HEK293 (cell line): Measurements from ENCODE around the gene HADHB.

ENCODE experiments used
- CTCF ChIP-seq: fragments of 450-650 bp; formaldehyde crosslinking; IDR thresholded peaks from 2 replicates; pipeline ENCODE4 v1.5.1; 2016; ENCODE audit warnings: missing biosample characterization, missing genetic modification characterization
- GLI4 ChIP-seq: fragments of 450-650 bp; formaldehyde crosslinking; IDR thresholded peaks from 2 replicates; pipeline ENCODE4 v1.5.1; 2016; ENCODE audit warnings: missing biosample characterization, missing genetic modification characterization
- KLF10 ChIP-seq: fragments of 450-650 bp; IDR thresholded peaks from 2 replicates; pipeline ENCODE4 v1.5.1; 2018; ENCODE audit warnings: missing biosample characterization, mild to moderate bottlenecking, missing genetic modification characterization
- KLF17 ChIP-seq: fragments of 450-650 bp; formaldehyde crosslinking; IDR thresholded peaks from 2 replicates; pipeline ENCODE4 v1.5.1; 2016; ENCODE audit warnings: missing biosample characterization, missing genetic modification characterization
- SP2 ChIP-seq: fragments of 450-650 bp; formaldehyde crosslinking; IDR thresholded peaks from 2 replicates; pipeline ENCODE4 v1.5.1; 2016; ENCODE audit warnings: missing biosample characterization, missing genetic modification characterization
- ZEB2 ChIP-seq: fragments of 450-650 bp; formaldehyde crosslinking; IDR thresholded peaks from 2 replicates; pipeline ENCODE4 v1.5.1; 2016; ENCODE audit warnings: missing biosample characterization, missing genetic modification characterization
- ZNF175 ChIP-seq: fragments of 450-650 bp; formaldehyde crosslinking; IDR thresholded peaks from 2 replicates; pipeline ENCODE4 v1.5.1; 2016; ENCODE audit warnings: missing biosample characterization, missing genetic modification characterization
- ZNF23 ChIP-seq: fragments of 450-650 bp; formaldehyde crosslinking; IDR thresholded peaks from 2 replicates; pipeline ENCODE4 v1.5.1; 2016; ENCODE audit warnings: missing biosample characterization, missing genetic modification characterization, borderline replicate concordance
- ZNF239 ChIP-seq: fragments of 450-650 bp; formaldehyde crosslinking; IDR thresholded peaks from 2 replicates; pipeline ENCODE4 v1.5.1; 2016; ENCODE audit warnings: missing biosample characterization, missing genetic modification characterization
- ZNF488 ChIP-seq: fragments of 450-650 bp; formaldehyde crosslinking; IDR thresholded peaks from 2 replicates; pipeline ENCODE4 v1.5.1; 2016; ENCODE audit warnings: missing biosample characterization, missing genetic modification characterization
- ZNF660 ChIP-seq: fragments of 450-650 bp; IDR thresholded peaks from 2 replicates; pipeline ENCODE4 v1.5.1; 2018; ENCODE audit warnings: missing biosample characterization, mild to moderate bottlenecking, missing genetic modification characterization
- ZNF670 ChIP-seq: fragments of 450-650 bp; formaldehyde crosslinking; IDR thresholded peaks from 2 replicates; pipeline ENCODE4 v1.5.1; 2016; ENCODE audit warnings: missing biosample characterization, missing genetic modification characterization, low read depth
- ZNF677 ChIP-seq: fragments of 450-650 bp; IDR thresholded peaks from 2 replicates; pipeline ENCODE4 v1.5.0; 2018; ENCODE audit warnings: missing biosample characterization, mild to moderate bottlenecking, missing genetic modification characterization, moderate library complexity
- ZNF791 ChIP-seq: fragments of 450-650 bp; formaldehyde crosslinking; IDR thresholded peaks from 2 replicates; pipeline ENCODE4 v1.5.1; 2016; ENCODE audit warnings: missing biosample characterization, missing genetic modification characterization

- TF ChIP-seq ZNF23 (tag by site-specific recombination) (no peak), ZEB2 (tag by site-specific recombination) (no peak), CTCF (tag by site-specific recombination) (no peak), ZNF239 (tag by site-specific recombination) (no peak), ZNF488 (tag by site-specific recombination) (no peak), KLF17 (tag by site-specific recombination) (no peak), ZNF677 (no peak), GLI4 (tag by site-specific recombination) (no peak), ZNF791 (tag by site-specific recombination) (no peak), KLF10 (tag by site-specific recombination) (no peak), SP2 (no peak), ZNF660 (tag by site-specific recombination) (no peak), ZNF670 (tag by site-specific recombination) (no peak), ZNF175 (tag by site-specific recombination) (no peak)
Observed at GRCh38 chr2:26212011-26212410, 32.7 kb upstream of the HADHB start.
